ENCODE measurements around the gene PLSCR4. TPM values are rescaled to one million over a fixed set of nuclear protein-coding genes. Genes with fewer than 3 reads are reported as not detected.

PLSCR4 gene
- polyA plus RNA-seq, 1 of the 3 experiments (the other 2 are of a cell fraction) = 0.05 TPM

GRCh38 chr3:146178006-146178689 lies 72.8 kb downstream of the PLSCR4 start:
- Histone ChIP-seq H3K27ac (ENCODE audit: low read depth in 2 of 2, low read length in 1 of 2) (no peak overlapping the region), H3K27me3 (ENCODE audit: insufficient read depth) (no peaks in the 10 kb centered on the region; the same call in 1 of the 2 replicates), H3K4me1 (ENCODE audit: control insufficient read depth in 1 of 2, insufficient read depth in 2 of 2, low read depth in 1 of 2, low read length in 1 of 2) (no peaks in the 10 kb centered on the region), H3F3A (replicated peaks; ENCODE audit: insufficient read depth) (no peaks in the 10 kb centered on the region), H3K4me3 (ENCODE audit: low read depth in 2 of 2, low read length in 1 of 2) (no peak overlapping the region), H2AFZ (ENCODE audit: low read depth) (no peak overlapping the region), H3K4me2 (no peak overlapping the region), H4K20me1 (ENCODE audit: insufficient read depth) (no peaks in the 10 kb centered on the region), H3K79me2 (ENCODE audit: insufficient read depth) (no peaks in the 10 kb centered on the region), H3K9me3 (no peaks in the 10 kb centered on the region), H3K36me3 (replicated peaks in 1 of 2; ENCODE audit: control insufficient read depth in 1 of 2, insufficient read depth in 2 of 2, low read length in 1 of 2) (no peaks in the 10 kb centered on the region), H3K9ac (no peak overlapping the region), H3K9me2 (no peaks in the 10 kb centered on the region)
- CTCF ChIA-PET = interaction anchor here (1.0 to 3.9 kb wide), 2 partner anchors 10 to 12 kb away, joined by 5 to 13 read pairs; no protein-coding TSS in a partner anchor
- TF ChIP-seq RCOR1 (IDR thresholded peaks at IDR 0.05; ENCODE audit: low read length) = no peak
- no peak for TF ChIP-seq RXRA (IDR thresholded peaks at IDR 0.05; ENCODE audit: borderline replicate concordance, low read depth)
- no peak for DNase-seq
- 24% methylated on average over 6 of the region's 6 CpGs for WGBS (ENCODE audit: low lambda C conversion rate)
- POLR2A ChIA-PET = no interaction called here

GRCh38 chr3:146177519-146177918 lies 73.4 kb downstream of the PLSCR4 start:
- TF ChIP-seq POLR2AphosphoS5 (IDR thresholded peaks at IDR 0.05; ENCODE audit: low read depth, low read length) = no peak
- TF ChIP-seq EZH2phosphoT487 (IDR thresholded peaks at IDR 0.05; ENCODE audit: borderline replicate concordance, low read depth) = no peak
- TF ChIP-seq TAF1 (IDR thresholded peaks at IDR 0.05; ENCODE audit: borderline replicate concordance, low read depth, low read length) = no peak
- no peak for TF ChIP-seq SMC3 (IDR thresholded peaks at IDR 0.05; ENCODE audit: low read depth, low read length)
- TF ChIP-seq USF2 (IDR thresholded peaks at IDR 0.05; ENCODE audit: borderline replicate concordance, low read depth, low read length) = no peak
- TF ChIP-seq RAD21 (IDR thresholded peaks at IDR 0.05; ENCODE audit: low read length) = no peak
- TF ChIP-seq PBX3 (IDR thresholded peaks at IDR 0.05) = no peak
- TF ChIP-seq ELF1 (IDR thresholded peaks at IDR 0.05) = no peak
- TF ChIP-seq IRF3 (IDR thresholded peaks at IDR 0.05; ENCODE audit: low read depth, low read length) = no peak
- H3K9ac ChIP-seq = no peak overlapping the region
- CTCF ChIA-PET = interaction anchor here (1.0 to 3.9 kb wide), 3 partner anchors 11 to 13 kb away, joined by 5 to 13 read pairs (median 5); no protein-coding TSS in a partner anchor
- H3F3A ChIP-seq (replicated peaks; ENCODE audit: insufficient read depth) = no peaks in the 10 kb centered on the region
- H3K4me1 ChIP-seq (ENCODE audit: control insufficient read depth in 1 of 2, insufficient read depth in 2 of 2, low read depth in 1 of 2, low read length in 1 of 2) = no peaks in the 10 kb centered on the region
- H3K27ac ChIP-seq (ENCODE audit: low read depth in 2 of 2, low read length in 1 of 2) = no peak overlapping the region
- no peaks in the 10 kb centered on the region; the same call in 1 of the 2 replicates for H3K27me3 ChIP-seq (ENCODE audit: insufficient read depth)
- POLR2A ChIA-PET = no interaction called here
- no peaks in the 10 kb centered on the region for H4K20me1 ChIP-seq (ENCODE audit: insufficient read depth)
- H3K36me3 ChIP-seq (replicated peaks in 1 of 2; ENCODE audit: control insufficient read depth in 1 of 2, insufficient read depth in 2 of 2, low read length in 1 of 2) = no peaks in the 10 kb centered on the region
- H2AFZ ChIP-seq (ENCODE audit: low read depth) = no peak overlapping the region
- no peak overlapping the region for H3K4me2 ChIP-seq
- DNase-seq = no peak
- H3K9me2 ChIP-seq = no peaks in the 10 kb centered on the region
- no peaks in the 10 kb centered on the region for H3K9me3 ChIP-seq
- H3K4me3 ChIP-seq (ENCODE audit: low read depth in 2 of 2, low read length in 1 of 2) = no peak overlapping the region
- WGBS (ENCODE audit: low lambda C conversion rate) = 8% methylated on average over 1 of the region's 1 CpG
- H3K79me2 ChIP-seq (ENCODE audit: insufficient read depth) = no peaks in the 10 kb centered on the region
